MCF 10A (cell line): ENCODE measurements around the gene CRY1. TPM values are rescaled to one million over a fixed set of nuclear protein-coding genes. Genes with fewer than 3 reads are reported as not detected.
A peak's percentile ranks its signal among the peaks of the same experiment; 100 is the strongest.
"Not testable (repeated sequence)": the region's sequence is repeated elsewhere in the genome, so short reads cannot be mapped to it uniquely, and the experiment has no call there.

Experiments used
- BruUV-seq: library from RNA; stranded (reverse); fragments of 400-500 nt; replicated peaks from 2 replicates; lab custom pipeline; 2021; lab: Mats Ljungman, UMichigan
- CTCF ChIA-PET: fragments of 300-600 bp; sonication (Branson Sonifier 250); formaldehyde crosslinking; extraction: SDS; loops from one replicate; lab custom pipeline; 2021; ENCODE audit warnings: antibody characterized with exemption, inconsistent platforms; lab: Yijun Ruan, JAX
- POLR2A ChIA-PET: fragments of 300-600, 350-650 bp; sonication (Branson Sonifier 250); formaldehyde crosslinking; extraction: SDS; loops from one replicate; lab custom pipeline; 2020; ENCODE audit warnings: antibody characterized with exemption, inconsistent platforms; lab: Yijun Ruan, JAX
- DNase-seq: peaks from one replicate; pipeline ENCODE4 v3.0.0-alpha.2; 2018; ENCODE audit not compliant: unreplicated experiment
- H3K27ac Mint-ChIP-seq: one replicate; pipeline ENCODE4 v1.8.0; 2022; ENCODE audit warnings: mild to moderate bottlenecking, low read depth, mixed read lengths; ENCODE audit not compliant: unreplicated experiment
- H3K27me3 Mint-ChIP-seq: one replicate; pipeline ENCODE4 v1.8.0; 2022; ENCODE audit warnings: mixed read lengths; ENCODE audit not compliant: insufficient read depth, unreplicated experiment
- H3K36me3 Mint-ChIP-seq: one replicate; pipeline ENCODE4 v1.8.0; 2022; ENCODE audit warnings: mild to moderate bottlenecking, moderate library complexity, mixed read lengths; ENCODE audit not compliant: insufficient read depth, unreplicated experiment
- H3K4me1 Mint-ChIP-seq: one replicate; pipeline ENCODE4 v1.8.0; 2022; ENCODE audit warnings: mixed read lengths; ENCODE audit not compliant: insufficient read depth, unreplicated experiment
- H3K4me3 Mint-ChIP-seq: one replicate; pipeline ENCODE4 v1.8.0; 2022; ENCODE audit warnings: mild to moderate bottlenecking, moderate library complexity, mixed read lengths; ENCODE audit not compliant: unreplicated experiment
- H3K9me3 Mint-ChIP-seq: one replicate; pipeline ENCODE4 v1.8.0; 2022; ENCODE audit warnings: mixed read lengths; ENCODE audit not compliant: unreplicated experiment
- CTCF ChIP-seq: fragments of 200-600 bp; IDR thresholded peaks from one replicate; pipeline ENCODE4 v1.8.0; 2022; ENCODE audit warnings: antibody characterized with exemption, mild to moderate bottlenecking; ENCODE audit not compliant: unreplicated experiment
- intact Hi-C: fragments of 100-400 bp; cut with micrococcal nuclease; formaldehyde crosslinking; loops from 2 replicates; pipeline ENCODE4 v1.14.1; 2022
- total RNA-seq: library from RNA; stranded (reverse); gene quantifications from 2 replicates; pipeline ENCODE4 v1.2.3, GENCODE V29; 2022

CRY1 gene
- total RNA-seq, 1 experiment from 2014 or later = 11.6 TPM

GRCh38 chr12:107027636-107028053 lies 65.7 kb downstream of the CRY1 start:
- ChIA-PET CTCF (no interaction called here), POLR2A (interaction anchor here (0.6 to 1.1 kb wide), 2 partner anchors 27 to 30 kb away, joined by 3 read pairs; no protein-coding TSS in a partner anchor)
- no TSS peak for BruUV-seq
- peaks cover 7% of the 10 kb centered on the region for H3K4me1 Mint-ChIP-seq
- DNase-seq = peak; percentile 62
- TF ChIP-seq CTCF = no peak
- H3K4me3 Mint-ChIP-seq = no peak overlapping the region
- no peaks in the 10 kb centered on the region for H3K36me3 Mint-ChIP-seq
- no peaks in the 10 kb centered on the region for H3K27me3 Mint-ChIP-seq
- intact Hi-C loops = loop anchor here (1.0 kb wide), 1 partner anchor 65 kb away; no protein-coding TSS in a partner anchor
- H3K9me3 Mint-ChIP-seq = no peaks in the 10 kb centered on the region
- H3K27ac Mint-ChIP-seq = peak overlapping the region; percentile 61

- DNase-seq = no peak
- no peaks in the 10 kb centered on the region for H3K36me3 Mint-ChIP-seq
- TF ChIP-seq CTCF = no peak
- BruUV-seq = TSS peak; percentile 95
- intact Hi-C loops = loop anchor here (1.0 kb wide), 1 partner anchor 65 kb away; no protein-coding TSS in a partner anchor
- no peak overlapping the region for H3K4me3 Mint-ChIP-seq
- ChIA-PET POLR2A (interaction anchor here (0.6 to 1.1 kb wide), 2 partner anchors 28 to 31 kb away, joined by 3 read pairs; no protein-coding TSS in a partner anchor), CTCF (no interaction called here)
- no peaks in the 10 kb centered on the region for H3K27me3 Mint-ChIP-seq
- no peaks in the 10 kb centered on the region for H3K9me3 Mint-ChIP-seq
- peak overlapping the region; percentile 61 for H3K27ac Mint-ChIP-seq
- peaks cover 7% of the 10 kb centered on the region for H3K4me1 Mint-ChIP-seq
These were observed 66.3 kb downstream of the CRY1 start for GRCh38 chr12:107026806-107027635.

DNA sequence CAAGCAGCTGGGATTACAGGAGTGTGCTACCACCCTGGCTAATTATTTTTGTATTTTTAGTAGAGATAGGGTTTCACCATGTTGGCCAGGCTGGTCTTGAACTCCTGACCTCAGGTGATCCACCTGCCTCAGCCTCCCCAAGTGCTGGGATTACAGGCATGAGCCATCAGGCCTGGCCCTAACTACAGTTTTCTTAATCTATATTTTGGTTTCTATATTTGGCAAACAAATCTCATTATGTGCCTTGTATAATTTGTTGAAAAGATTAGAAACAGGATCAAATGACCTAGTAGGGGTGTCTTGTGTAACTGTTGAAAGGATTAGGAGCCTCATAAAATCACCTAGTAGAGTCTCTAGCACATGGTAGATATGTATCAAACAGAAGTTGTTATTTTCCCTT lies 67.0 kb downstream of the CRY1 start:
- H3K4me3 Mint-ChIP-seq, BruUV-seq, DNase-seq, POLR2A ChIA-PET, H3K9me3 Mint-ChIP-seq, H3K27ac Mint-ChIP-seq, H3K4me1 Mint-ChIP-seq, H3K27me3 Mint-ChIP-seq, CTCF ChIA-PET, intact Hi-C loops, H3K36me3 Mint-ChIP-seq: not testable (repeated sequence)

DNA sequence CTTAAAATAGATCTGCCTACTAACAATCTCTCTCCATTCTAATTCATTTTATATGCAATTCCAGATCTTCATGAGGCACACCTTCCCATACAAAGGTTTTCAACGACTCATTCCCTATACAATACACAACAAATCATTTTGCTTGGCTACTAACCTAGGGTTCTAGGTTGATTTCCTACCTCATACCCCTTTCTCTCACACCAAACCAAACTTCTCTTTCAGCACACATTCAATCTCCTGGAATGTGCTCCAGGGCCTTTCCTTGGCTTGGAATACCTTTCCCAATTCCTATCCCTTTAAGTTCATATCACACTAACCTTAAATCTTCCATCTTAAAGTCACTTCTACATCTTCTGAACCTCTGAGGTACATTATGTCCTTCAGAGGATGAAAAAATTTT lies 67.7 kb downstream of the CRY1 start:
- TF ChIP-seq CTCF = no peak
- H3K36me3 Mint-ChIP-seq = peaks cover 6% of the 10 kb centered on the region
- ChIA-PET CTCF (no interaction called here), POLR2A (no interaction called here)
- no peak overlapping the region for H3K27ac Mint-ChIP-seq
- H3K27me3 Mint-ChIP-seq = no peaks in the 10 kb centered on the region
- BruUV-seq = no TSS peak
- peaks cover 7% of the 10 kb centered on the region for H3K4me1 Mint-ChIP-seq
- no peak overlapping the region for H3K4me3 Mint-ChIP-seq
- intact Hi-C loops = no loop called here
- no peaks in the 10 kb centered on the region for H3K9me3 Mint-ChIP-seq
- no peak for DNase-seq
